Mesothelial cell of epicardium (in vitro differentiated cells): Measurements from ENCODE around the gene ADAMTS17. TPM values are rescaled to one million over a fixed set of nuclear protein-coding genes. Genes with fewer than 3 reads are reported as not detected.

Source experiments
- DNase-seq, 2 experiments: peaks; one replicate each; pipeline ENCODE4 v3.0.0; 2021; ENCODE audit warnings: low spot score in 2 of 2; ENCODE audit not compliant: unreplicated experiment in 2 of 2
- H3K27ac Mint-ChIP-seq: 2 replicates; pipeline ENCODE4 v1.8.0; 2021; ENCODE audit warnings: mixed read lengths
- H3K27me3 Mint-ChIP-seq: 2 replicates; pipeline ENCODE4 v1.8.0; 2021; ENCODE audit warnings: low read depth, mixed read lengths
- H3K36me3 Mint-ChIP-seq: 2 replicates; pipeline ENCODE4 v1.8.0; 2021; ENCODE audit warnings: mixed read lengths
- H3K4me1 Mint-ChIP-seq: 2 replicates; pipeline ENCODE4 v1.8.0; 2021; ENCODE audit warnings: mixed read lengths
- H3K4me3 Mint-ChIP-seq: 2 replicates; pipeline ENCODE4 v1.8.0; 2021; ENCODE audit warnings: mild to moderate bottlenecking, moderate library complexity, mixed read lengths
- H3K9me3 Mint-ChIP-seq: 2 replicates; pipeline ENCODE4 v1.8.0; 2021; ENCODE audit warnings: mixed read lengths
- total RNA-seq: library from RNA; stranded (reverse); gene quantifications from 3 replicates; pipeline ENCODE4 v1.2.1, GENCODE V29; 2021
- TF ChIP-seq, protein P1 (sequence below): fragments of 200-600 bp; sonication (generic); IDR thresholded peaks from one replicate; pipeline ENCODE4 v1.5.0; 2021; ENCODE audit warnings: antibody characterized with exemption; ENCODE audit not compliant: unreplicated experiment

Gene ADAMTS17
- total RNA-seq, 1 donor from 2014 or later, result 39.4 TPM

DNA sequence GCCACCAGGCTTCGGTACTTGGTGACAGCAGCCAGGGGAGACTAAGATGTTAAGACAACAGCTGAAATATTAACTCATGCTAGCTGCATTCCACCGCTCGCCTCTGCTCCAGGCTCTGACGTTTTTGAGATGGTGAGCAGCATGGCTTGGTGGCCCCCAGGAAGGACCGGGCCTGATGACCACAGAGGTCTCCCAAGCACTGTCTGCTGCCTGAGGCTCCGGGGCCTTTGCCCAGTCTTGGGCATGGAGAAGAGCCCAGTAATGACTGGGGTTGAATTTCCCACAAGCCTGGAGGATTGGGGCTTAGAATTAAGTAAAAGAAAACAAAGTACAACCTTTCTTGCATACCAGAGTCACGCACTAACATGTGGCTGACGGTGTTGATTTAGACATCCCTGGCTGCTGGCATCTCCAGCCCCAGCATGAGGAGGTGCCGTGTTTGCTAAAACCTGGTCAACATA lies 364.9 kb downstream of the ADAMTS17 start:
- Mint-ChIP-seq H3K27me3 (no peaks in the 10 kb centered on the region), H3K4me1 (peaks cover 45% of the 10 kb centered on the region), H3K9me3 (no peaks in the 10 kb centered on the region), H3K27ac (peak overlapping the region; percentile 89), H3K4me3 (no peak overlapping the region), H3K36me3 (peaks cover 7% of the 10 kb centered on the region)
- TF ChIP-seq, protein P1, sequence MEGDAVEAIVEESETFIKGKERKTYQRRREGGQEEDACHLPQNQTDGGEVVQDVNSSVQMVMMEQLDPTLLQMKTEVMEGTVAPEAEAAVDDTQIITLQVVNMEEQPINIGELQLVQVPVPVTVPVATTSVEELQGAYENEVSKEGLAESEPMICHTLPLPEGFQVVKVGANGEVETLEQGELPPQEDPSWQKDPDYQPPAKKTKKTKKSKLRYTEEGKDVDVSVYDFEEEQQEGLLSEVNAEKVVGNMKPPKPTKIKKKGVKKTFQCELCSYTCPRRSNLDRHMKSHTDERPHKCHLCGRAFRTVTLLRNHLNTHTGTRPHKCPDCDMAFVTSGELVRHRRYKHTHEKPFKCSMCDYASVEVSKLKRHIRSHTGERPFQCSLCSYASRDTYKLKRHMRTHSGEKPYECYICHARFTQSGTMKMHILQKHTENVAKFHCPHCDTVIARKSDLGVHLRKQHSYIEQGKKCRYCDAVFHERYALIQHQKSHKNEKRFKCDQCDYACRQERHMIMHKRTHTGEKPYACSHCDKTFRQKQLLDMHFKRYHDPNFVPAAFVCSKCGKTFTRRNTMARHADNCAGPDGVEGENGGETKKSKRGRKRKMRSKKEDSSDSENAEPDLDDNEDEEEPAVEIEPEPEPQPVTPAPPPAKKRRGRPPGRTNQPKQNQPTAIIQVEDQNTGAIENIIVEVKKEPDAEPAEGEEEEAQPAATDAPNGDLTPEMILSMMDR, result no peak
- no peak for DNase-seq

DNA sequence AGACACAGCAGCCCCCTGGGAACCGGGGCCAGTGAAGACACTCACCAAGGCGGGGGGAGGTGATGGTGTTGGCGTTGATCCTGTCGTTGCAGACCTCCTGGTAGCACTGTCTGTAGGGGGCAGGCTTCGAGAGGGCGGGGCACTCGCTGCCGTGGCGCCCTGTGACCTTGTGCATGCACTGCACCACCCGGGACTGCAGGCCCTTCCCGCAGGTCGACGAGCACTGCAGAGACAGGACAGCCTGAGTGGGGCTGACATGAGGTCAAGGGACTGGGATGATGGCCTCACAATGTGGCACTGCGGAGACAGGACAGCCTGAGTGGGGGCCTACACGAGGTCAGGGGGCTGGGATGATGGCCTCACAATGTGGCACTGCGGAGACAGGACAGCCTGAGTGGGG lies 365.8 kb downstream of the ADAMTS17 start:
- H3K4me3 Mint-ChIP-seq, result no peak overlapping the region
- peaks cover 40% of the 10 kb centered on the region for H3K4me1 Mint-ChIP-seq
- H3K9me3 Mint-ChIP-seq, result no peaks in the 10 kb centered on the region
- peaks cover 7% of the 10 kb centered on the region for H3K36me3 Mint-ChIP-seq
- H3K27me3 Mint-ChIP-seq, result no peaks in the 10 kb centered on the region
- no peak for DNase-seq
- H3K27ac Mint-ChIP-seq, result peak overlapping the region; percentile 89
- TF ChIP-seq, protein P1, result no peak

DNA sequence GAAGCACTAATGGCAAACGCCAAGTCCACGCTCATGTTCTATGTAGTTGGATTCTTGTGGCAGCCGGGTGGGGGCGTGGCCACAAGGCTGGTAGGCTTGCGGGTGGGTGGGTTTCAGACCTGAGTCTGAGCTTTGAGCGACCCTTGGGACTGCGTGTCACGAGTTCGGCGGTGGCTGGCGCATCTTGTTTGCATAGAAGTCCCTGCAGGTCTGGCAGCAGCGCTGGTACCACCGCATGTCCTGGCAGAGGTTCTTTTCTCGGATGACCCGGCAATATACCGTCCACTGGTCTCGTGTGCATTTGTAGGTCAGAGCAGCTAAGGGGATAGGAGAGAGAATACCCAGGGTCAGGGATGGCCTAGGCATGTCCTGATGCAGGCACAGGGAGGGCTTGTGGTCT lies 367.5 kb downstream of the ADAMTS17 start:
- H3K36me3 Mint-ChIP-seq, result peaks cover 7% of the 10 kb centered on the region
- peaks cover 32% of the 10 kb centered on the region for H3K4me1 Mint-ChIP-seq
- H3K4me3 Mint-ChIP-seq, result no peak overlapping the region
- H3K27ac Mint-ChIP-seq, result no peak overlapping the region
- no peak for DNase-seq
- H3K9me3 Mint-ChIP-seq, result no peaks in the 10 kb centered on the region
- TF ChIP-seq, protein P1, result no peak
- no peaks in the 10 kb centered on the region for H3K27me3 Mint-ChIP-seq

DNA sequence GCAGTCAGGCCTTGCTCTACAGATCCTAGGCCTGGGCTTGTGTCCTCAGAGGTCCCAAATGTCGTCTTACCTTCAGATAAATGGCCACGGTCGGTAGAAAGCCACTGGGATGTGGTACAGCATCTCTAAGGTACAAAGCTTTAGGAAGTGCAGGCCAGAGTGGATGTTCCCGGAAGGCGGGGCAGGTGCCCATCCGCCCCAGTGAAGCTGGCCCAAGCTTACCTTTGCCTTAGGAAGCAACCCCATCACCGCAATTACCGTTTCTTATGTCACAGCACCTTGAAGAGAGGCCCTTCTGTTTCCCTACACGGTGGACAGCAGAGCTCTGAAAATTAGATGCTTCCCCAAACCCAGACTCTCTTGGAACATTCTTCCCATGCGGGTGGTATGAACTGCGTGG lies 368.4 kb downstream of the ADAMTS17 start:
- Mint-ChIP-seq H3K4me3 (no peak overlapping the region), H3K27ac (no peak overlapping the region), H3K9me3 (no peaks in the 10 kb centered on the region), H3K4me1 (peaks cover 26% of the 10 kb centered on the region), H3K27me3 (no peaks in the 10 kb centered on the region), H3K36me3 (peaks cover 7% of the 10 kb centered on the region)
- TF ChIP-seq, protein P1, result no peak
- DNase-seq, result no peak

DNA sequence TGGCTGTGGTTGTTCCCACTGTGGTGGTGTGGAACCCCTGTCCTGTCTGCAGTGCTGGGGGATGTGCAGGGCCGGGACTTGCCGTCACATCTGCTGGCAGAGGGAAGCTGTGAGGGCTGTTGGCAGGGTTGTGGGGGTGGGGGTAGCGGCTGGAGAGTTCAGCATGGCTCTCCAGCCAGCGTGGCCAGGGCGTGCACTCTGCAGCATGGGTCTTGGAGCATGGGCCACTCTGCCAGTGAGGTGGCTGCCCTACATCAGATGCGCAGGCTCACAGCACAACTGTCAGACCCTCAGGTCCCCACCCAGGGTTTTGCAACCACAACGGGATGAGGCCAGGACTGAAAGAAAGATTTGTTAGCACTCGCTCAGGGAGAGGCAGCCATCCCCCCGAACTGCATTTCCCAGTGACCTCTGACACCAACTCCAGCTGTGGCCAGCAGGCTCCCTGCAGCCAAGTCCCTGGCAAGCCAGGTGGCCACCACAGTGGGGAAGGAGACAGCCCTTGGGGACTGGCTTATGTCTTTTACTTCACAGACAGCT lies 370.8 kb downstream of the ADAMTS17 start:
- H3K4me1 Mint-ChIP-seq, result peaks cover 6% of the 10 kb centered on the region
- no peak for DNase-seq
- H3K27ac Mint-ChIP-seq, result no peak overlapping the region
- TF ChIP-seq, protein P1, result no peak
- no peaks in the 10 kb centered on the region for H3K27me3 Mint-ChIP-seq
- H3K36me3 Mint-ChIP-seq, result peaks cover 7% of the 10 kb centered on the region
- H3K9me3 Mint-ChIP-seq, result no peaks in the 10 kb centered on the region
- H3K4me3 Mint-ChIP-seq, result no peak overlapping the region
